Mucosa of rectum (tissue), 2 donors: ENCODE measurements around the gene KNOP1.
A peak's percentile ranks its signal among the peaks of the same experiment; 100 is the strongest.
"Not testable (repeated sequence)": the region's sequence is repeated elsewhere in the genome, so short reads cannot be mapped to it uniquely, and the experiment has no call there.

Experiments
- H3K27ac ChIP-seq, 2 donors: one replicate each; pipeline ENCODE4 v1.7.0; 2013; ENCODE audit warnings: inconsistent platforms in 2 of 2, low read depth in 2 of 2, low read length in 2 of 2
- H3K27me3 ChIP-seq, 2 donors: one replicate each; pipeline ENCODE4 v1.7.0; 2013; ENCODE audit warnings: low read length in 2 of 2; ENCODE audit not compliant: control insufficient read depth in 2 of 2, insufficient read depth in 2 of 2
- H3K36me3 ChIP-seq, 2 donors: one replicate each; pipeline ENCODE4 v1.7.0; 2013; ENCODE audit warnings: low read length in 2 of 2; ENCODE audit not compliant: control insufficient read depth in 2 of 2, insufficient read depth in 2 of 2
- H3K4me1 ChIP-seq, 2 donors: one replicate each; pipeline ENCODE4 v1.7.0; 2013; ENCODE audit warnings: low read length in 2 of 2, mild to moderate bottlenecking in 1 of 2; ENCODE audit not compliant: control insufficient read depth in 2 of 2, insufficient read depth in 2 of 2
- H3K4me3 ChIP-seq, 2 donors: one replicate each; pipeline ENCODE4 v1.7.0; 2013; ENCODE audit warnings: low read length in 2 of 2
- H3K9ac ChIP-seq, 2 donors: one replicate each; pipeline ENCODE4 v1.7.0; 2013; ENCODE audit warnings: low read length in 2 of 2, low read depth in 1 of 2, mild to moderate bottlenecking in 1 of 2
- H3K9me3 ChIP-seq, 2 donors: one replicate each; pipeline ENCODE4 v1.7.0; 2013; ENCODE audit warnings: low read length in 2 of 2; ENCODE audit not compliant: control insufficient read depth in 2 of 2
- donor health status: healthy.
- donor health status: Normal muscosa, but diverticular disease.

The KNOP1 gene

DNA sequence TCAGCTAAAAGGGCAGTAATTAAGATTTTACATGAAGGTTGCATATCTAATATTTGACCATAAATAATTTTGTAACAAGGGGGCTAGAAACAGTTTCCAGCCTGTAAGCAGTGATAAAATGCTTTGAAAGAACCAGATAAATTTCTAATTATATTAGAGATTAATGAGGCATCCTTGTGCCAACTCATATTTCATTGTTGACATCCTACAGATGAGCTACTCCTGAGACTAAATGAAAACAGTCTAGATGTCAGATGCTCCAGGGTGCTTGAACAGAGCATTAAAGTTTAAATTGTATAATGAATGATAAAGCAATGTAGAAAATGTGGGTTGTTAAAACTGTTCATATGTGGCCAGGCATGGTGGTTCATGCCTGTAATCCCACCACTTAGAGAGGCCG, 23.3 kb upstream of the KNOP1 start:
- H3K4me1 ChIP-seq = peaks cover 0 to 2% of the 10 kb centered on the region in 2 donors
- H3K27ac ChIP-seq = no peak overlapping the region
- H3K4me3 ChIP-seq = no peak overlapping the region
- no peak overlapping the region for H3K9ac ChIP-seq
- peaks cover 3 to 5% of the 10 kb centered on the region in 2 donors for H3K36me3 ChIP-seq
- H3K27me3 ChIP-seq = no peaks in the 10 kb centered on the region
- no peaks in the 10 kb centered on the region for H3K9me3 ChIP-seq

DNA sequence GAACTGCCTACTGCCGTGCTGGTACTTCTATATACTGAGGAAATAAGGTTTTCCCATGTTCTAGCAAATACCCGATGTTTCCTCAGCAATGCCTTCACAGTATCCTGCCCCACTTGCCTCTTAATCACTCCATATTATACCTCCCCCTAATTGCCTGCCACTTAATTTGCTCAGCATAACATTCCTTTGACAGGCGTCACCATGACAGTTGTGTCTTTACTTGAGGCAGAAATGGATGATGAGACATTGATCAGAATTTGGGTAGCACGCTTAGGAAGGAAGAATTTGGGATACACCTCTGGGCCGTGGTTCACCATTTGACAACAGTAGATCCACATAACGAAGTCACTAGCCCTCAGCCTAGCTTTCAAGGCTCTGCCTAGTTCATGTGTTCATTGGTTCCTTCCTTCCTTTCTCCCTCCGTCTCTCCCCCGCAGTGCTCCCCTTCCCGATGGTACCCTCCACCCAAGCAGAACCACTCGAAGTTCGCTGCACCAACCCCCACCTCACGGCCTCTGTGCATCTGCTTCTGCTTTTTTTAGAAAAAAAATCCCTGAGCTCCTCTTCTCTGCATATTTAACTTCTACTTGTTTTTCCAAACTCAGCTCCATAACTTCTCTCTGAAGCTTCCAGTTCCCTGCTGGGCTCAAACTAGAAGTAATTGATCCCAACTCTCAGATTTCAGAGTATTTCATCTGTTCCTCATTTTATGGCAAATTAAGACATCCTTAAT, 19.4 kb upstream of the KNOP1 start:
- Histone ChIP-seq H3K9me3 (no peaks in the 10 kb centered on the region), H3K36me3 (peaks cover 5% of the 10 kb centered on the region in 2 donors), H3K27ac (no peak overlapping the region), H3K27me3 (no peaks in the 10 kb centered on the region), H3K4me3 (no peak overlapping the region), H3K9ac (no peak overlapping the region), H3K4me1 (no peaks in the 10 kb centered on the region)

GRCh38 chr16:19735074-19735867, 17.2 kb upstream of the KNOP1 start:
- Histone ChIP-seq H3K27ac (no peak overlapping the region), H3K9ac (no peak overlapping the region), H3K4me1 (no peaks in the 10 kb centered on the region), H3K27me3 (no peaks in the 10 kb centered on the region), H3K4me3 (no peak overlapping the region), H3K9me3 (no peaks in the 10 kb centered on the region), H3K36me3 (peaks cover 5% of the 10 kb centered on the region in 2 donors)

- Histone ChIP-seq H3K27ac (no peak overlapping the region), H3K4me1 (no peaks in the 10 kb centered on the region), H3K9ac (no peak overlapping the region), H3K27me3 (no peaks in the 10 kb centered on the region), H3K9me3 (no peaks in the 10 kb centered on the region), H3K4me3 (no peak overlapping the region), H3K36me3 (peaks cover 5% of the 10 kb centered on the region in 2 donors)
Measured at GRCh38 chr16:19733551-19733950, 15.5 kb upstream of the KNOP1 start.

DNA sequence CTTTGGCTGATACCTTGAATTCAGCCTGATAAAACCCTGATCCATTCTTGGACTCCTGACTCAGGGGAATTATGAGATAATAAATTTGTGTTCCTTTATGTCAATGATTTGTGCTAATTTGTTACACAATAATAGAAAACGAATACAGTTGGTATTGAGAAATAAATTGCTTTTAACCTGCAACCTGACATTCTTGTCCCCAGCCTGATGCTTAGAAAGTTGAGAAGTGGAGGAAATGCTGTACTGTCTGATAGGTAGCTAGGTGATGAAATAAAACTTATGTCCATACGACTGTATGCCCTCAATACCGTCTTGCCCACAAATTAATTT, 10.6 kb upstream of the KNOP1 start:
- no peaks in the 10 kb centered on the region for H3K36me3 ChIP-seq
- H3K27me3 ChIP-seq = no peaks in the 10 kb centered on the region
- no peak overlapping the region for H3K27ac ChIP-seq
- H3K9ac ChIP-seq = no peak overlapping the region
- no peaks in the 10 kb centered on the region for H3K4me1 ChIP-seq
- H3K9me3 ChIP-seq = no peaks in the 10 kb centered on the region
- H3K4me3 ChIP-seq = no peak overlapping the region

DNA sequence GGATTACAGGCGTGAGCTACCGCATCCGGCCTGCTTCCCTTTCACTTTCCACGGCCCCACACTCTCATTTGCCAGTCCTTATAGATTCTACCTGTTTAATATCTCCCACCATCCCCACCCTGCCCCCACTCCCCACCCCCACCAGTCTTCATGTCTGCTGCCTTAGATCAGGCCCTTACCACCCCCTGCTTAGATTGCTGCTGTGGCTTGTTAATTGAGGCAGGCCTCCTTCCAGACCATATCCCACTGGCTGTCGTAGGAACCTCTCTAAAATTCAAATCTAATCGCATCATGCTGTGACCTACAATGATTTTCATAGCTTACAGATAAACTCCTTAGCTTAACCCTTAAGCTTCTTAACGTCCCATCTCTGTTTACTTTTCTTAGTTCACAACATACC, 5.0 kb upstream of the KNOP1 start:
- Histone ChIP-seq H3K4me1 (peaks cover 0 to 3% of the 10 kb centered on the region in 2 donors), H3K9ac (no peak overlapping the region), H3K27ac (no peak overlapping the region), H3K9me3 (no peaks in the 10 kb centered on the region), H3K4me3 (no peak overlapping the region), H3K36me3 (no peaks in the 10 kb centered on the region), H3K27me3 (no peaks in the 10 kb centered on the region)

GRCh38 chr16:19722269-19722952, 4.4 kb upstream of the KNOP1 start:
- Histone ChIP-seq H3K4me3 (no peak overlapping the region), H3K9me3 (no peaks in the 10 kb centered on the region), H3K36me3 (no peaks in the 10 kb centered on the region), H3K27ac (no peak overlapping the region), H3K27me3 (no peaks in the 10 kb centered on the region), H3K4me1 (peaks cover under 1 to 3% of the 10 kb centered on the region in 2 donors), H3K9ac (no peak overlapping the region)

GRCh38 chr16:19718624-19718965, 568 bp upstream of the KNOP1 start:
- peak overlapping the region; percentile 73 to 82 for H3K9ac ChIP-seq
- H3K9me3 ChIP-seq = no peaks in the 10 kb centered on the region
- H3K27me3 ChIP-seq = no peaks in the 10 kb centered on the region
- peaks cover 17 to 18% of the 10 kb centered on the region in 2 donors for H3K4me1 ChIP-seq
- H3K4me3 ChIP-seq = peak overlapping the region; percentile 82 to 97
- peaks cover 5 to 11% of the 10 kb centered on the region in 2 donors for H3K36me3 ChIP-seq
- peak overlapping the region in 1 of 2 donors; percentile 77 for H3K27ac ChIP-seq

- peak overlapping the region; percentile 73 to 82 for H3K9ac ChIP-seq
- H3K4me3 ChIP-seq = peak overlapping the region; percentile 82 to 97
- H3K27ac ChIP-seq = peak overlapping the region; percentile 63 to 77
- H3K27me3 ChIP-seq = no peaks in the 10 kb centered on the region
- peaks cover 17 to 18% of the 10 kb centered on the region in 2 donors for H3K4me1 ChIP-seq
- H3K36me3 ChIP-seq = peaks cover 11 to 12% of the 10 kb centered on the region in 2 donors
- H3K9me3 ChIP-seq = no peaks in the 10 kb centered on the region
Measured at GRCh38 chr16:19717314-19717713, 713 bp downstream of the KNOP1 start.

- H3K27me3 ChIP-seq, H3K9me3 ChIP-seq: not testable (repeated sequence)
- Histone ChIP-seq H3K4me3 (peak overlapping the region; percentile 82 to 97), H3K9ac (peak overlapping the region in 1 of 2 donors; percentile 48), H3K4me1 (peaks cover 17 to 18% of the 10 kb centered on the region in 2 donors), H3K36me3 (peaks cover 11 to 15% of the 10 kb centered on the region in 2 donors), H3K27ac (peak overlapping the region; percentile 62 to 63)
Measured at GRCh38 chr16:19716728-19717127, 1.3 kb downstream of the KNOP1 start.
